ENCODE results near the gene CGREF1.

Gene CGREF1

DNA sequence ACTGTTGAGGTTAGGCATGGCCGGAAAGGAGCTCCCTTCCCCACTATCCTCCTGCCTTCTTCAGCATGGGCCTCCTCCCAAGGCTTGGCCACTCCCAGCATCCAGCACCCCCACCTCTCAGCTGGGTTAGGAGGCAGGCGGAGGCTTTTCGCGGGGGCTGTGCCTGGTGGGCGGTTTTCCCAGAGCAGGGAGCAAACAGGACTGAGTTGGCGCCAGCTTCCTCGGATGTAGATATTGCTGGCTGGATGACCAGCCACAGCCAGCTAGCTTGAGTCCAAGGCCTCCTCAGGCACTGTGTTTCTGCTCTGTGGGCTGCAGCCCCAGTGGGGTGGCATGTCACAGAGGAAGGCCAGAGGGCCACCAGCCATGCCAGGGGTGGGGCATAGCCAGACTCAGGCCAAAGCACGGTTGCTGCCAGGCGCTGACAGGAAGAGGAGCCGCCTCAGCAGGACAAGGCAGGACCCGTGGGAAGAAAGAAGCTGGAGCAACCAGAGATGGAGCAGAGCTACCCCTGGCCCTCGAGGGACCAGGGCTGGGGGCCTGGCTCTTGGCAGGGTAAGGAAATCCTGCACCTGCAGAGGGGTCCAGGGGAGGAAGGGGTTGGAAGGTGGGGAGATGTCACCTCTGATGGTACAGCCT lies 30.0 kb upstream of the CGREF1 start, which contains the start of gene TCF23:
Gene TCF23 (plus strand): TSS at position 204 of the 639 bp plus-strand sequence. CDS start 130 bp downstream, at position 334.
- no peak within 1 kb of the TSS for H3K4me3 ChIP-seq (ENCODE audit: low read length)
- no peaks in the 10 kb centered on the region for H3K9me2 ChIP-seq (replicated peaks; ENCODE audit: insufficient read depth, low read length)
- H4K20me1 ChIP-seq (ENCODE audit: insufficient read depth, low read length) = no peaks in the 10 kb centered on the region
- H2AFZ ChIP-seq (ENCODE audit: low read length) = no peak within 1 kb of the TSS
- no peaks in the 10 kb centered on the region for H3K9me3 ChIP-seq (replicated peaks; ENCODE audit: insufficient read depth, low read length)
- H3K4me2 ChIP-seq (ENCODE audit: low read depth, low read length) = no peak within 1 kb of the TSS
- H3K9ac ChIP-seq (ENCODE audit: low read length) = no peak within 1 kb of the TSS
- no peak for TF ChIP-seq EZH2phosphoT487 (IDR thresholded peaks at IDR 0.05; ENCODE audit: low read length)
- TF ChIP-seq, protein P1, sequence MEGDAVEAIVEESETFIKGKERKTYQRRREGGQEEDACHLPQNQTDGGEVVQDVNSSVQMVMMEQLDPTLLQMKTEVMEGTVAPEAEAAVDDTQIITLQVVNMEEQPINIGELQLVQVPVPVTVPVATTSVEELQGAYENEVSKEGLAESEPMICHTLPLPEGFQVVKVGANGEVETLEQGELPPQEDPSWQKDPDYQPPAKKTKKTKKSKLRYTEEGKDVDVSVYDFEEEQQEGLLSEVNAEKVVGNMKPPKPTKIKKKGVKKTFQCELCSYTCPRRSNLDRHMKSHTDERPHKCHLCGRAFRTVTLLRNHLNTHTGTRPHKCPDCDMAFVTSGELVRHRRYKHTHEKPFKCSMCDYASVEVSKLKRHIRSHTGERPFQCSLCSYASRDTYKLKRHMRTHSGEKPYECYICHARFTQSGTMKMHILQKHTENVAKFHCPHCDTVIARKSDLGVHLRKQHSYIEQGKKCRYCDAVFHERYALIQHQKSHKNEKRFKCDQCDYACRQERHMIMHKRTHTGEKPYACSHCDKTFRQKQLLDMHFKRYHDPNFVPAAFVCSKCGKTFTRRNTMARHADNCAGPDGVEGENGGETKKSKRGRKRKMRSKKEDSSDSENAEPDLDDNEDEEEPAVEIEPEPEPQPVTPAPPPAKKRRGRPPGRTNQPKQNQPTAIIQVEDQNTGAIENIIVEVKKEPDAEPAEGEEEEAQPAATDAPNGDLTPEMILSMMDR (IDR thresholded peaks at IDR 0.05; ENCODE audit: low read length) = no peak
- no peak for TF ChIP-seq EZH2 (optimal IDR thresholded peaks at IDR 0.05; ENCODE audit: low read depth, low read length)
- H3K79me2 ChIP-seq (ENCODE audit: low read length) = no peaks in the 10 kb centered on the region
- peaks cover 22% of the 10 kb centered on the region for H3F3A ChIP-seq (ENCODE audit: insufficient read depth, low read length)
- no peak within 1 kb of the TSS for H3K27ac ChIP-seq (ENCODE audit: low read length)
- H3K36me3 ChIP-seq (replicated peaks; ENCODE audit: insufficient read depth, low read length) = no peaks in the 10 kb centered on the region
- no peaks in the 10 kb centered on the region for H3K27me3 ChIP-seq (replicated peaks; ENCODE audit: insufficient read depth, low read length)
- H3K4me1 ChIP-seq (ENCODE audit: low read length) = peaks cover 20% of the 10 kb centered on the region
- DNase-seq = no peak

DNA sequence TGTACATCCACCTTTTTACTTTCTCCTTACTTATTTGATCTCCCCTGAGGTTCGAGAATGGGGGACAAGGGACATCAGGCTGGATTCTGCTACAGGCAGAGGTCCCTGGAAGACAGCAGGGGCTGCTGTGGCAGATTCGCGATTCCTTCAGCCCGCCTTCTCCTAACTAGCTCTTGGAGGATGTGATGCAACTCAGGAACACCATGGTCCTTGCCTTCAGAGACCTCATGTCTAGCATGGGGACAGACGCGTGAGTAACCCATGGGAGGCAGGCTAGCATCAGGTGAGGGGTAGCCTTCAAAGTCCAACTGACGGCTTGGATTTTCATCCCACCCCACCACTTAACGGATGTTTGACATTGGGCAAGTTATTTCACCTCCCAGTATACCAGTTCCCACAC lies 29.0 kb upstream of the CGREF1 start:
- Histone ChIP-seq H3K4me3 (ENCODE audit: low read length) (no peak overlapping the region), H3K9me3 (replicated peaks; ENCODE audit: insufficient read depth, low read length) (no peaks in the 10 kb centered on the region), H3K4me1 (ENCODE audit: low read length) (peaks cover 11% of the 10 kb centered on the region), H3K9ac (ENCODE audit: low read length) (no peak overlapping the region), H3K27ac (ENCODE audit: low read length) (no peak overlapping the region), H3K4me2 (ENCODE audit: low read depth, low read length) (no peak overlapping the region), H3K27me3 (replicated peaks; ENCODE audit: insufficient read depth, low read length) (no peaks in the 10 kb centered on the region), H3F3A (ENCODE audit: insufficient read depth, low read length) (peaks cover 13% of the 10 kb centered on the region), H4K20me1 (ENCODE audit: insufficient read depth, low read length) (no peaks in the 10 kb centered on the region), H3K79me2 (ENCODE audit: low read length) (no peaks in the 10 kb centered on the region), H3K9me2 (replicated peaks; ENCODE audit: insufficient read depth, low read length) (no peaks in the 10 kb centered on the region), H3K36me3 (replicated peaks; ENCODE audit: insufficient read depth, low read length) (no peaks in the 10 kb centered on the region), H2AFZ (ENCODE audit: low read length) (no peak overlapping the region)
- no peak for TF ChIP-seq EZH2 (optimal IDR thresholded peaks at IDR 0.05; ENCODE audit: low read depth, low read length)
- TF ChIP-seq, protein P1 (IDR thresholded peaks at IDR 0.05; ENCODE audit: low read length) = no peak
- TF ChIP-seq EZH2phosphoT487 (IDR thresholded peaks at IDR 0.05; ENCODE audit: low read length) = no peak
- DNase-seq = no peak

DNA sequence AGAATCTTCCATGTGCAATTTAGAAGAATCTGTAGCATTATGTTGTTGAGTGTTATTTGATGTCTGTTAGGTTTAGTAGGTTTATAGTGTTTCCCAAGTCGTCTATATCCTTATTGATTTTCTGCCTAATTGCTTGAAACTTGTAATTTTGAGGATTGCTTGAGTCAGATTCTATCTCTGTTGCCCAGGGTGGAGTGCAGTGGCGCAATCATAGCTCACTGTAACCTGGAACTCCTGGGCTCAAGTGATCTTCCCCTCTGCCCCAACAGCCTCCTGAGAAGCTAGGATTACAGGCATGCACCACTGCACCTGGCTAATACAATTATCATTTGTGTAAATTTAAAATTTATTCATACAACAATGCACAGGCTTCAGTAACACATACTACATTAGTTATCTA lies 26.8 kb upstream of the CGREF1 start:
- no peaks in the 10 kb centered on the region for H3K79me2 ChIP-seq (ENCODE audit: low read length)
- H2AFZ ChIP-seq (ENCODE audit: low read length) = no peak overlapping the region
- H3K27ac ChIP-seq (ENCODE audit: low read length) = no peak overlapping the region
- no peaks in the 10 kb centered on the region for H3K27me3 ChIP-seq (replicated peaks; ENCODE audit: insufficient read depth, low read length)
- H3K9me2 ChIP-seq (replicated peaks; ENCODE audit: insufficient read depth, low read length) = no peaks in the 10 kb centered on the region
- H3K4me2 ChIP-seq (ENCODE audit: low read depth, low read length) = no peak overlapping the region
- no peak overlapping the region for H3K4me3 ChIP-seq (ENCODE audit: low read length)
- no peaks in the 10 kb centered on the region for H3K4me1 ChIP-seq (ENCODE audit: low read length)
- no peaks in the 10 kb centered on the region for H4K20me1 ChIP-seq (ENCODE audit: insufficient read depth, low read length)
- TF ChIP-seq, protein P1 (IDR thresholded peaks at IDR 0.05; ENCODE audit: low read length) = no peak
- TF ChIP-seq EZH2 (optimal IDR thresholded peaks at IDR 0.05; ENCODE audit: low read depth, low read length) (no peak), EZH2phosphoT487 (IDR thresholded peaks at IDR 0.05; ENCODE audit: low read length) (no peak)
- H3K9me3 ChIP-seq (replicated peaks; ENCODE audit: insufficient read depth, low read length) = no peaks in the 10 kb centered on the region
- DNase-seq = no peak
- no peak overlapping the region for H3K9ac ChIP-seq (ENCODE audit: low read length)
- no peaks in the 10 kb centered on the region for H3K36me3 ChIP-seq (replicated peaks; ENCODE audit: insufficient read depth, low read length)
- no peaks in the 10 kb centered on the region for H3F3A ChIP-seq (ENCODE audit: insufficient read depth, low read length)

Data from MM.1S (cell line).